Gastroesophageal sphincter (tissue), 4 donors: ENCODE measurements around the gene GOLGA5. TPM values are rescaled to one million over a fixed set of nuclear protein-coding genes. Genes with fewer than 3 reads are reported as not detected.
"Not testable (repeated sequence)": the region's sequence is repeated elsewhere in the genome, so short reads cannot be mapped to it uniquely, and the experiment has no call there.

ENCODE experiments used
- ATAC-seq: fragments of 150-250 bp; one replicate; pipeline ENCODE4 v1.9.1; 2016; ENCODE audit warnings: mild to moderate bottlenecking, moderate library complexity
- H3K27ac ChIP-seq, 4 donors: fragments of 200-600 bp; sonication (generic) in 3 of 4; 1 replicate in 3 of 4; 2 replicates in 1 of 4; pipeline ENCODE4 v1.5.1; 2016 to 2019
- H3K27me3 ChIP-seq: fragments of 200-600 bp; sonication (generic); one replicate; pipeline ENCODE4 v1.5.1; 2019
- H3K36me3 ChIP-seq, 2 donors: fragments of 200-600 bp; sonication (generic); one replicate each; pipeline ENCODE4 v1.5.1; 2019; ENCODE audit warnings: control low read depth in 1 of 2
- H3K4me1 ChIP-seq, 3 donors: fragments of 200-600 bp; sonication (generic); 1 replicate in 2 of 3; 2 replicates in 1 of 3; pipeline ENCODE4 v1.5.1; 2016 to 2019; ENCODE audit warnings: control low read depth in 2 of 3
- H3K4me3 ChIP-seq, 2 donors: fragments of 200-600 bp; sonication (generic); one replicate each; pipeline ENCODE4 v1.5.1; 2019; ENCODE audit warnings: mild to moderate bottlenecking in 1 of 2, moderate library complexity in 1 of 2
- H3K9me3 ChIP-seq, 3 donors: fragments of 200-600 bp; sonication (generic); one replicate each; pipeline ENCODE4 v1.5.1; 2017 to 2019; ENCODE audit warnings: control low read depth in 2 of 3
- EP300 ChIP-seq: sonication (generic); formaldehyde crosslinking; IDR thresholded peaks from one replicate; pipeline ENCODE4 v1.6.1; 2017; ENCODE audit warnings: antibody characterized with exemption, mild to moderate bottlenecking
- POLR2A ChIP-seq, 2 donors: fragments of 450-650 bp; IDR thresholded peaks; one replicate each; pipeline ENCODE4 v1.6.1; 2017; ENCODE audit warnings: antibody characterized with exemption in 2 of 2, mild to moderate bottlenecking in 2 of 2, moderate library complexity in 1 of 2
- POLR2AphosphoS5 ChIP-seq: sonication (generic); formaldehyde crosslinking; IDR thresholded peaks from one replicate; pipeline ENCODE4 v1.6.1; 2017; ENCODE audit warnings: antibody characterized with exemption
- WGBS, 2 donors: methylation state at CpG; one replicate each; pipeline ENCODE4 v1.1.5; 2018; ENCODE audit warnings: low coverage in 1 of 2; 5-methylcytosine and 5-hydroxymethylcytosine counted together
- total RNA-seq, 4 donors: library from RNA; depleted of rRNA; stranded (reverse); fragments of >200 nt; gene quantifications; one replicate each; pipeline ENCODE4 v1.1.0, GENCODE V29; 2016
- TF ChIP-seq, protein P1 (sequence below), 4 experiments: fragments of 200-600 bp in 2 of 4; fragments of 450-650 bp in 2 of 4; sonication (generic) in 1 of 4; IDR thresholded peaks; one replicate each; pipeline ENCODE4 v1.5.1; 2017 to 2019; ENCODE audit warnings: antibody characterized with exemption in 4 of 4, mild to moderate bottlenecking in 2 of 4, moderate library complexity in 2 of 4

The GOLGA5 gene
- total RNA-seq, 4 donors from 2014 or later: 27.6 to 41.7 (median 36.7) TPM

DNA sequence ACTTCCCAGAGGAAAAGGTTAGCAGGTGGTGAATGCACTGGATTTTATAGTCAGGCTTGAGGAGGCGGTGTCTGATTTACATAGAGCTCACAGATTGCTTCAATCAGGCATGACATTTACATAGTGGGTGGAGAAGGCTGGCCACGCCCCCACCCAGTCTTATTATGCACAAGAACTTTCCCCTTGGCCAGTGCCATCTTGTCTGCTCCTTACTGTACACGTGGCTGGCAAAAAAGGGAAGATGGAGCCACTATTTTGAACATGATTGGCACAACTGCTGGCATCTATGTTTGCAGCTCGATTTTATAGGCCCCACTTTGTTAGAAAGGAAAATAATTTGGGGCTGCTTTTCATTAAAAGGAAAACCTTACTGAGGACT, 34.8 kb upstream of the GOLGA5 start:
- Histone ChIP-seq H3K27ac (no peak overlapping the region), H3K4me3 (no peak overlapping the region), H3K27me3 (peaks cover 13% of the 10 kb centered on the region), H3K9me3 (no peaks in the 10 kb centered on the region), H3K4me1 (no peaks in the 10 kb centered on the region), H3K36me3 (no peaks in the 10 kb centered on the region)
- ATAC-seq: no peak
- WGBS, 2 donors: 46 to 64% methylated on average over 4 of the region's 4 CpGs
- TF ChIP-seq POLR2AphosphoS5: no peak
- no peak for TF ChIP-seq EP300
- no peak for TF ChIP-seq POLR2A (IDR thresholded peaks at IDR 0.05)
- TF ChIP-seq, protein P1, sequence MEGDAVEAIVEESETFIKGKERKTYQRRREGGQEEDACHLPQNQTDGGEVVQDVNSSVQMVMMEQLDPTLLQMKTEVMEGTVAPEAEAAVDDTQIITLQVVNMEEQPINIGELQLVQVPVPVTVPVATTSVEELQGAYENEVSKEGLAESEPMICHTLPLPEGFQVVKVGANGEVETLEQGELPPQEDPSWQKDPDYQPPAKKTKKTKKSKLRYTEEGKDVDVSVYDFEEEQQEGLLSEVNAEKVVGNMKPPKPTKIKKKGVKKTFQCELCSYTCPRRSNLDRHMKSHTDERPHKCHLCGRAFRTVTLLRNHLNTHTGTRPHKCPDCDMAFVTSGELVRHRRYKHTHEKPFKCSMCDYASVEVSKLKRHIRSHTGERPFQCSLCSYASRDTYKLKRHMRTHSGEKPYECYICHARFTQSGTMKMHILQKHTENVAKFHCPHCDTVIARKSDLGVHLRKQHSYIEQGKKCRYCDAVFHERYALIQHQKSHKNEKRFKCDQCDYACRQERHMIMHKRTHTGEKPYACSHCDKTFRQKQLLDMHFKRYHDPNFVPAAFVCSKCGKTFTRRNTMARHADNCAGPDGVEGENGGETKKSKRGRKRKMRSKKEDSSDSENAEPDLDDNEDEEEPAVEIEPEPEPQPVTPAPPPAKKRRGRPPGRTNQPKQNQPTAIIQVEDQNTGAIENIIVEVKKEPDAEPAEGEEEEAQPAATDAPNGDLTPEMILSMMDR (IDR thresholded peaks at IDR 0.05): no peak

DNA sequence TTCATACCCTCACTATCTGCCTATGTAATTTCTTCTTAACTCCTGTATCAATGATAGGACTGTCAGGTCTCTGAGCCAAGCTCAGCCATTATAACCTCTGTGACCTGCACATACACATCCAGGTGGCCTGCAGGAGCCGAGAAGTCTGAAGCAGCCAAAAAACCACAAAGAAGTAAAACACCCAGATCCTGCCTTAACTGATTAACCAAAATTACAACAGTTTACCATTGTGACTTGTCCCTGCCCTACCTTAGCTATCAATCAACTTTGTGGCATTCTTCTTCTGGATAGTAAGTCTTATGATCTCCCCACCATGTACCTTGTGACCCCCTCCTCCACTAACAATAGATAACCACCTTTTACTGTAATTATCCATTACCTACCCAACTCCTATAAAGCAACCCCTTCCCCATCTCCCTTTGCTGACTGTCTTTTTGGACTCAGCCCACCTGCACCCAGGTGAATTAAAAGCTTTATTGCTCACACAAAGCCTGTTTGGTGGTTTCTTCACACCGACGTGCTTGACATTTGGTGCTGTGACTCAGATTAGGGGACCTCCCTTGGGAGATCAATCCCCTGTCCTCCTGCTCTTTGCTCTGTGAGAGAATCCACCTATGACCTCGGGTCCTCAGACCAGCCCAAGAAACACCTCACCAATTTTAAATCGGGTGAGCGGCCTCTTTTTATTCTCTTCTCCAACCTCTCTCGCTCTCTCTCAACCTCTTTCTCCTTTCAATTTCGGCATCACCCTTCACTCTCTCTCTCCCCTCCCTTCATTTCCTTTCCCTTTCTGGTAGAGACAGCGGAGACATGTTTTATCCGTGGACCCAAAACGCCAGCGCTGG, 34.2 kb upstream of the GOLGA5 start:
- no peaks in the 10 kb centered on the region for H3K4me1 ChIP-seq
- H3K36me3 ChIP-seq: no peaks in the 10 kb centered on the region
- 88 to 91% methylated on average over 6 to 12 of the region's 12 CpGs for WGBS, 2 donors
- H3K4me3 ChIP-seq: no peak overlapping the region
- H3K9me3 ChIP-seq: no peaks in the 10 kb centered on the region
- no peak overlapping the region for H3K27ac ChIP-seq
- peaks cover 13% of the 10 kb centered on the region for H3K27me3 ChIP-seq
- no peak for ATAC-seq
- TF ChIP-seq EP300: no peak
- TF ChIP-seq, protein P1 (IDR thresholded peaks at IDR 0.05): no peak
- TF ChIP-seq POLR2AphosphoS5: no peak

DNA sequence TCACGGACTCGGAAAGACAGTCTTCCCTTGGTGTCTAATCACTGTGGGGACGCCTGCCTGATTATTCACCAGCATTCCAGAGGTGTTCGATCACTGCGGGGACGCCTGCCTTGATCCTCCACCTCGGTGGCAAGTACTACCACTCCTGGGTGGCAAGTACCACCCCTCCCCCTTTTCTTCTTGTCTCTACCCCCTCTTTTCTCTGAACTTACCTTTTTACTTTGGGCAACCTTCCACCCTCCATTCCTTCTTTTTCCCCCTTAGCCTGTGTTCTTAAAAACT, 33.6 kb upstream of the GOLGA5 start:
- Histone ChIP-seq H3K27me3 (peaks cover 13% of the 10 kb centered on the region), H3K4me1 (no peaks in the 10 kb centered on the region), H3K9me3 (no peaks in the 10 kb centered on the region), H3K4me3 (no peak overlapping the region), H3K27ac (no peak overlapping the region), H3K36me3 (no peaks in the 10 kb centered on the region)
- 80 to 85% methylated on average over 5 to 7 of the region's 7 CpGs for WGBS, 2 donors
- no peak for ATAC-seq
- TF ChIP-seq POLR2AphosphoS5: no peak
- TF ChIP-seq, protein P1 (IDR thresholded peaks at IDR 0.05): no peak
- no peak for TF ChIP-seq EP300
- TF ChIP-seq POLR2A (IDR thresholded peaks at IDR 0.05): no peak

DNA sequence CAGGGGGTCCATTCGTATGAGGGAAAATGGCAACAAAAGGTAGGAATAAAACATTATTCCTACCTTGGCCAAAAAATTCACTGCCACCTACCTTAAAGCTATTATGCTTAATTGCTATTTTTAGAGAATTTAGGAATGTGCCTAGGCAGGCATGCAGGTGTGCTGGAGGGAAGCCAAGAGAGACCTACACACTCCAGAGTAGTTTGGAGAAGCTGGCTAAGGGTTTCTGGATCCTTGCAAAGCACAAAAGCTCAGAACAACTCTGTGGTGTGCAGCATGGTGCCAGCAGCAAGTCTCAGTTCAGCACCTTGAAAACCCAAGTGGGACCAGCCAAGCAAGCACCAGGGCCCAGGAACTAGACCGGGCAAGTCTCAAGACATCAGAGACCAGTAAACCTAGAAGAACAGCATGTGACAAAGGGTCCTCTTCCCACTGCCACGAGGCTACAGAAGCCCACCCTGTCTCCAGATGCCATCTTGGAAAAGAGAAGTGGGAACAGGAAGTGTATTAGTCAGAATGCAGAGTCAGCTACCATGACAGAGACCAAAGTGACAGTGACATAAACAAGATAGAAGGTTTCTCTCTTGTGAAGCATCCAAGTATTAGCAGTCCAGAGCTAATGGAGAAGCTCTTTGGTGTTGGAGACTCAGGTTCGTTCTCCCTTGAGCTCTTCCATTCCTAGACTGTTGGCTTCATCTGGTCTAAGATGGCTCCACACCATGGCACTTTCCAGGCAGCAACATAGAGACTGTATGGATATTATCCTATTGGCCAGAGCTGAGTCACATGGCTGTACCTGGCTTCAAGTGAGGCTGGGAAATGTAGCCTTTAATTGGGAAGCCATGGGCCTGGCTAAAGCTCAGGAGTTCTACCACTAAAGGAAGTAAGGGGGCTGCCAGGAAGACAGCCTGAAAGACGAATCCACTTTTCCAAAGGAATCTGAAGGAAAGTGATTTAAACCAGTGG, 30.2 kb upstream of the GOLGA5 start:
- 17 to 43% methylated on average over 1 to 2 of the region's 5 CpGs for WGBS, 2 donors
- peak; percentile 13 for ATAC-seq

DNA sequence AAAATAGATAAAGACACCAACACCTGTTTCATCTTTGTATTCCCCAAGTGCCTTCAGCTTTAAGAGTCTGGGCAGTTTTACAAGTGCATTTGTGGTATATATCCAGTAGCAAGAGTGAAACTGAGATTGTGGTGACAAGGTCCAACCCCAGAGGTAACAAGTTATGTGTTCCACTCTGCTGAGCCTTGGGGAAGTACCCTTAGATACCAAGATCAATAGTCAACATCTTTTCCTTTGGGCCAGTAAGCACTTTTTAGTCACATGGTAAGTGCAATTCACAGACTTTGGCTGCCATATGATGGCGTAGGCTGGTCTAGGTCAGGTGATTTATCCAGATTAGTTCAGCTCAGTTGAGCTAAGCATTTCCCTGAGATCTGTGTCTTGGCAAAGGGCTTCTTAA, 25.9 kb upstream of the GOLGA5 start:
- WGBS, 2 donors: 100% methylated on average over 1 of the region's 1 CpG; no CpG with 5 or more reads in 1 of the 2 donors
- not testable (repeated sequence) for H3K4me3 ChIP-seq, H3K36me3 ChIP-seq, H3K4me1 ChIP-seq, H3K27ac ChIP-seq, H3K9me3 ChIP-seq, H3K27me3 ChIP-seq
- ATAC-seq: peak; percentile 41

More for the DNA sequence above, 30.2 kb upstream of the GOLGA5 start:
- H3K27ac ChIP-seq, H3K36me3 ChIP-seq, H3K4me1 ChIP-seq, H3K9me3 ChIP-seq, H3K4me3 ChIP-seq: not testable (repeated sequence)
- peaks cover 13% of the 10 kb centered on the region for H3K27me3 ChIP-seq

DNA sequence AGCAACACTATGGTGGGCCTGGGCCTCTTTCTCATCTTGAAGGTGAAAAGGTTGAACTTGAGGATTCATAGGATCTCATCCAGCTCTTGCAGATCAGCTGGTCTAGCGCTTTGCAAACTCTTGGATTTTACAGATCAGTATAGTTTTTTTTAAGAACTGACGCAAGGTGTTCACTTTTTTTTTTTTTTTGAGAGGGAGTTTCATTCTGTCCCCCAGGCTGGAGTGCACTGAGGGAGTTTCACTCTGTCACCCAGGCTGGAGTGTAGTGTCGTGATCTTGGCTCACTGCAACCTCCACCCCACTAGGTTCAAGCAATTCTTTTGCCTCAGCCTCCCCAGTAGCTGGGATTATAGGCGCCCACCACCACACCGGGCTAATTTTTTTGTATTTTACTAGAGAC, 25.3 kb upstream of the GOLGA5 start:
- TF ChIP-seq, protein P1 (IDR thresholded peaks at IDR 0.05): no peak
- TF ChIP-seq POLR2AphosphoS5 (no peak), EP300 (no peak), POLR2A (IDR thresholded peaks at IDR 0.05) (no peak)
- no peaks in the 10 kb centered on the region for H3K4me1 ChIP-seq
- no peaks in the 10 kb centered on the region for H3K36me3 ChIP-seq
- H3K27me3 ChIP-seq: no peaks in the 10 kb centered on the region
- no peak overlapping the region for H3K4me3 ChIP-seq
- H3K27ac ChIP-seq: no peak overlapping the region
- 63 to 85% methylated on average over 2 to 5 of the region's 5 CpGs for WGBS, 2 donors
- ATAC-seq: no peak
- H3K9me3 ChIP-seq: no peaks in the 10 kb centered on the region
